Esophagus mucosa (tissue), 1 donor: ENCODE data around the gene PACSIN1. TPM values are rescaled to one million over a fixed set of nuclear protein-coding genes. Genes with fewer than 3 reads are reported as not detected.
A peak's percentile ranks its signal among the peaks of the same experiment; 100 is the strongest.
"Not testable (repeated sequence)": the region's sequence is repeated elsewhere in the genome, so short reads cannot be mapped to it uniquely, and the experiment has no call there.

ENCODE experiments used
- ATAC-seq: fragments of 200-7000 bp; cut with Tn5 transposase; one replicate; pipeline ENCODE4 v1.9.1; 2020
- total RNA-seq: library from RNA; stranded (reverse); gene quantifications from one replicate; pipeline ENCODE4 v1.2.4, GENCODE V29; 2023
- donor health status: DM: yes; HTN: yes; CAD: no.

PACSIN1 gene
- total RNA-seq, 1 donor from 2014 or later, result not detected

DNA sequence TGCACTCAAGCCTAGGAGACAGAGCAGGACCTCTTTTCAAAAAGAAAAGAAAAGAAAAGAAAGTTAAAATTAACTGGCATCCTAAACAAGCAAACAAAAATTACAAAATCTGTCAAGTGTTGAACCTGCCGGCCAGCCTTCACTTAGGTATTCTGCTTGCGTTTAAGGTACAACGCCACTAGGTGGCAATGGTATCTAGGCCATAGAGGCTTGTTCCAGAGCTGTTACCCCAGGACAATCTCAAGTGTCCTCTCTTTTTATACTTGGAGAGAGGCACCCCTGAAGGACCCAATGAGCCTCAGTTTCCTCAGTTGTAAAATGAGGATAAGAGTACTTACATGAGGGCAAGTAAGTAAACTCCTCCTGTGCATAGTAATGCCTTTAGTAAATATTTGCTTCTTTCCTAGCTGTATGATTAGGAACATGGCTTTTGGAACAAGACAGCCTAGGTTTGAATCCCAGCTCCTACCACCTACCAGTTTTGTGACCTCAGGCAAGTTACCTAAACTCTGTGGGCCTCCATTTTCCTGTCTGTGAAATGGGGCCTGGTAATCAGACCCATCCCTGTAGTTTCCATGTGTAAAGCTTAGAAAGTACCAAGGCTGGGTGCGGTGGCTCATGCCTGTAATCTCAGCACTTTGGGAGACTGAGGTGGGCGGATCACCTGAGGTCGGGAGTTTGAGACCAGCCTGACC, 5.8 kb upstream of the PACSIN1 start:
- peak; percentile 73 for ATAC-seq

DNA sequence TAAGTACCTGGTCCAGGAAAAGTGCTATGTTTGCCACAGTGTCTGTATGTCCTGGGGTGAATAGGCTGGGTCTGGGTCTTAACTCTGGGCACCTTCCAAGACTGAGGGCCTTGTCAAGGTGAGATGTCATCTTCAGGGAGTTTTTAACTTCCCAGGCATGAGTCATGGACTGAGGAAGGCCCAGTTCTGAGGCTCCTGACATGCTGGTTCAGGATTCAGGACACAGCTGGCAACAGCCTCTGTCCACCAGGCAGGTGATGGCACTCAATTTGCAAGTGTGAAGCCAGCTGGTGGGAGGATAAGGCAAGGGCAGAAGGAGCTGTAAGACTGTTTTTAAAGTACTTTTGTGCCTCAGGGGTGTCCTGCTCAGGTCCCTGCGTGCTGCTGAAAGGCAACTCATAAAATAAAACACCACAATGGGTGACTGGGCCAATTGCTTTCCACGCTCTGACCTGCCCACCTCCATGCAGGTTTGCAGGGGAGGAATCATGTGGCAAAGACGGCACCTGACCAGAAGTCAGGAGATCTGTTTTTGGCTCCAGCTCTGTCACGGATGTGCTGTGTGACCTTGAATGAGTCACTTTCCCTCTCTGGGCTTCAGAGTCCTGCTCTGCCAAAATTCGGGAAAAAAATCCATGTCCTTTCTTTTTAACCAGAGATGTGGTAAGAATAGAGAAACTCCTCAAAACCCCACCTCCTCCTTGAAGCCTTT, 4.9 kb upstream of the PACSIN1 start:
- no peak for ATAC-seq

DNA sequence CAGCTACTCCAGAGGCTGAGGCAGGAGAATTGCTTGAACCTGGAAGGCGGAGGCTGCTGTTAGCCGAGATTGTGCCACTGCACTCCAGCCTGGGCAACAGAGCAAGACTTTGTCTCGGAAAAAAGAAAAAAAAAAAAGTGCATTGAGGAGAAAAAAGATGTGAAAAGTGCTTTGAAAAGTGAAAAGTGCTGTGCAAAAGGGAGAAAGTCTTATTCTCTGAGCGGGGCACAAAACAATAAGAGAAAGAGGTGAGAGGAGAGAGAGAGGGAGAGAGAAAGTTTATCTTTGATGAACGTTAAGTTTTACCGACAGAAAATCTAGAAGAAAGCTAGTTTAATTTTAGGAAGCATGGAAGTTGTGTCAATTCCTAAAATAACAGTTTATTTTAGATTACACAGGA, 3.9 kb upstream of the PACSIN1 start:
- no peak for ATAC-seq

DNA sequence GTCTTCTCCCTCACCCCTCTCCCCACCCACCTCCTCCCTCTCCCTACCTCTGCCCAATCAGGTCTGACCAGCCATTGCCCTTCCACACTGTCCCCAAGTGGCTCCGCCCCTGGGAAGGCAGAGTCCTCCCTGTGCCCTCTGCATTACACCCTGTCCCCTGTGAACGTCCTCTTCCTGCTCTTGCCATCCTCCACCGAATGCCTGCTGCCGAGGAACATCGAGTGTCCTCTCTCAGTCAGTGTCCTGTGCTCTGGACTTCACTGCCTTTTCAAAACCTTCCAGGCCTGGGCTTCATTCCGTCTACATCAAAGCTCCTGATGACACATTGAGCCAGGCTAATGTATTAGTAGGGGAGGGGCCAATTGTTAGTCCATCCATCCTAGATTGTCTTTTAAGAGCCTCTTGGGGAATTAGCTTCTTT, 3.3 kb upstream of the PACSIN1 start:
- peak; percentile 51 for ATAC-seq

DNA sequence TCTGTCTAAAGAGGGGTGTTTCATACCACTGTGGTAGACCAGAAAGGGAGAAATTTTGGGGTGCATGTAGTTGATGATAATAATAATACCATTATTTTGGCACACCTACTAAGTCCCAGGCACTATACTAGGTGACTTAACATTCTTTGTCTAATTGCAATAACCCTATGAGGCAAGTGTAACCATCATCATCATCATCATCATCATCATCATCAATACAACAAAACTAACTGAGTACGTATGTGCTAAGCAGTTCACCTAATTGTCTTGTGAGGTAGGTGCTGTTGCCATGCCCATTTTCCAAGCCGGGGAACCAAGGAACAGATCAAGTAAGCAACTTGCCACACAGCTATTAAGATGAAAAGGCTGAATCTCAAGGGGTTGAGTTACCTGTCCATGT, 2.6 kb upstream of the PACSIN1 start:
- ATAC-seq, result no peak

DNA sequence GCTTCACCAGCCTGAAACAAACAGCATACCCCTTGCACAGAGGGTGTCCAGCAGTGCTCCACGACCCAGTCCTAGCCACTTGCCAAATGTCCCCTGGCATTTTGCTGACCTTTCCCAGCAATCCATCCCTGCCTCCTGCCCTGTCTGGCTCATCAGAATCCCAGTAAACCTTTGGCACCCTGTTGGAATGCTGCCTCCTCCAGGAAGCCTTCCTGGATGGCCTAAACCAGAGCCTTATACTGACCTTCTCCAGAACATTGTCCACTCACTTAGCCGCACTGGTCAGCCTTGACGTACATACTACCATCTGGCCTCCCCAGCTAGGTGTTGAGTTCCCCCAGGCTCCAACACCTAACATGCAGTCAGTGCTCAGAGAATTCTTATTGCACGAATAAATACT, 2.0 kb upstream of the PACSIN1 start:
- no peak for ATAC-seq

DNA sequence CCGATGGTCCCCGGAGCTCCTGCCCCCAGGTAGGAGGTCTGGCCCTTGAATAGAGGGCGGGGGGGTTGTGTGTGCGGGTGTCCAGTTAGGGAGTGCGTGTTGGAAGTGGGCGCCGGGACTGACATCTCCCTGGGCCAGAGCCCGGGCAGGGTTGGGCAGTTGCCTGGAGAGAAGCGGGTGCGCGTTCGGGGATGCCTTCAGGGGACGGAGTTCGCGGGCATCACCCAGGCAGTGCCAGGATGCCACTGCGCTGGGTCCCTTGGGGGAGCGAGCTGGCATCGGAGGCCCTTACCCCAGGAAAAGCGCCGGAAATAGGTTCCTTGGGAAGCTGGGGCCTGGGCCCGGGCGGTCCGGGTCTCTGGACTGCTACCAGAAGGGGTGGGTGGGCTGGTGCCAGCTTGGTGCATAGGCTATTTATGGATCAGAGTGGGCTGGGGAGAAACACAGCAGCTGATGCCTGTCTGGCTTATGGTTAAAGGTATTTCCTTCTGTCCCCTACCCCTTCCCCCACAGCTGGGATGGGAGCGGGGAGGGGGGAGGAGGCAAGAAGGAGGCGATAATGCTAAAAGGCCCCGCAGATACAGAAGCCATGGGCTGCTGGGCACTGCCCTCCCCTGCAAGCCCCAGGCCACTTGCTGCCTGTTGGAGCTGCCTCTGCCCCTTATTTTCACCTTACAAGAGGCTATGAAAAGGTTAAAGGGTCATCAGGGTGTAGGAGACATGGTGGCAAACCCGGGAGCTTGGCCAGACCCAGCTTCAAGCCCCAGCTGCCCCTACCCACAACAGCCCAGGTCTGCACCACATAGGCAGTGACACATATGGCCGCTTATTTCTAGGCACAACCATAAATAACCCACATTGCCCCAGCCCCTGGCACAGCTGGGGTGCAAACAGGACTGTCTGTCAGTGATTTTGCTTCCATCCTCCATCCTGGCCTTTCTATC, 638 bp downstream of the PACSIN1 start:
- ATAC-seq, result no peak

DNA sequence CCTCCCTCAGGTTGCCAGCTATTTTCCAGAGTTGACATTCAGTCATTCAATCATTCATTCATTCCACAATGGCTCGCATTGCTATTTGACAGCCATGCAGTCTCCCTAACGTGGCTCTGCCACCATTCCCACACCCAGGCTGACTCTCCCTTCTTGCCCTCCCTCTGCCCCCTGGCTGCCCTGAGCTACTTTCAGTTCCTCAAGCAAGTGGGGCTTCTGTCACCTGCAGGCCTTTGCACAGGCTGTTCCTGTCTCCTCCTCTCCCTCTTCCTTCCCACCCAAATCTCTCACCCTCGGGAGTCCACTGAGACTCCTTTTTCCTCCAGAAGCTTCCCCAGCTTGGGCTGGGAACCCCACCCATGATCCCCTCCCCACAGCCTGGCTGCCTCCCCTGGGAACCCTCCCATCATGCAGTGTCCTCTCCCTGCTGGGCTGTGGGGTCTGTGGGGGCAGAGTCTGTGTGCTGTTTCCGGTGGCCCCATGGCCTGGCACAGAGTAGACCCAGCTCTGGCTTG, 2.6 kb downstream of the PACSIN1 start:
- peak; percentile 31 for ATAC-seq

DNA sequence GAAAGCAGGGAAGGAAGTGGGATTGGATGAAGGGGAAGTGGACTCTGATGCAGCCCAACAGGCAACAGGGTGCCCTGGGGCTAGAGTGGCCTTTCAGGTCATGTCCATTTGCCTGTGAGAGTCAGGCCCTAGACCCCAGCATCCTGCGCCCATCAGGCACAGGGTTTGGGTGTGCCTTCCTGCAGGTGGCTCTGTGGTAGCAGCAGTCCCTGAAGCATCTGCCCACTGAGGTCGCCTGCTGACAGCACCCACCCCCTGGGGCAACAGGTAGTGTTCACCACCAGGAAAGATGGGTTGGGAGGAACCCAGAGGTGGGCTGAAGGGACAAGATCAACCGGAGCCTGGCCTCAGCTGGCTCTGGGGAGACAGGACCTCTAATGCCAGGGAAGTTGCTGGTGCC, 3.6 kb downstream of the PACSIN1 start:
- no peak for ATAC-seq

DNA sequence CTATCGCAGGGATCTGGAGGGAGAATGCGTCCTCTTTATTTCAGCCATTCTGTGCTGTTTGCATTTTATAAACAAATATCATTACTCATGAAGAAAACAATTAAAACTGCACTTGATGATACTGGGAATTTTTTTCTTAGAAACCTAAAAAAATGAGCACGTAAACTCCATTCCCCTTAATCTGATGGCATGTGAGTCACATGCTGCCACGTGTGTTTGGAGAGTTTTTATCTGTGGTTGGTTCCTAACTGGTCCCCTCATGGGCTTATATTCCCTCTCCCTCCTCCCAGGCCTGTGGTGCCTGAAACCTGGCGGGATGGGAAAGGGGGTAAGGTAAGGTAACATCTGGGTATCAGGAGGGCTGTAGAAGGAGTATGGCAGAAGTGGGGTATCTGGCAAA, 6.5 kb downstream of the PACSIN1 start:
- ATAC-seq, result no peak

DNA sequence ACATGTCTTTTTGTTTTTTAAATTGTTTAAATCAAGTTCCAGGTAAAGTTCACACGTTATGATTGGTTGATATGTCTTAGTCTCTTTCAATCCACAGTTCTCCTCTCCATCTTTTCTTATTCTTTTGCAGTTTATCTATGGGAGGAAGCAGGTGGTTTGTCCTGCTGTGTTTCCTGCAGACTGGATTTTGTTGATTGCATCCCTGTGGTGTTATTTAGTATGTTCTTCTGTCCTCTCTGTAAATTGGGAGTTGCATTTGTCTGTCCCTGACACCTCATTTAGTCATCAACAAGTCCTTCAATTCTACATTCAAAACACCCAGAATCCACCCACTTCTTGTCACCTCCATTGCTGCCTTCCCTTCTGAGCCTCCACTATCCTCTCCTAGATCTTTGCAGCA, 8.1 kb downstream of the PACSIN1 start:
- no peak for ATAC-seq

DNA sequence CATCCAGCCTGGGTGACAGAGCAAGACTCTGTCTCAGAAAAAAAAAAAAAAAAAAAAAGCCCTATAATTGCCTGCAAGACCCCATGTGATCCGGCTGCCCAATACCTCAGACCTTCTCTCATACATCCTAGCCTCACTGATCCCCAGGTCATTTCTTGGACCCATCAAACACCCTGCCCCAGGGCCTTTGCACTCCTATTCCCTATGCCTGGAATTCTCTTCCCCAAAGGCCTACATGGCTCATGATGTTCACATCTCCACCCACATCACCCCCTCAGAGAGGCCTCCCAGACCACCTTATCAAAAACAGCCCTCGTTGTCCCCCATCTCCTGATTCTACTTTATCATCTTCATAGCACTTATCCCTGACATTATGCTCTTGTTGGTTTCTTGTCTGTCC, 8.9 kb downstream of the PACSIN1 start:
- ATAC-seq, result no peak

DNA sequence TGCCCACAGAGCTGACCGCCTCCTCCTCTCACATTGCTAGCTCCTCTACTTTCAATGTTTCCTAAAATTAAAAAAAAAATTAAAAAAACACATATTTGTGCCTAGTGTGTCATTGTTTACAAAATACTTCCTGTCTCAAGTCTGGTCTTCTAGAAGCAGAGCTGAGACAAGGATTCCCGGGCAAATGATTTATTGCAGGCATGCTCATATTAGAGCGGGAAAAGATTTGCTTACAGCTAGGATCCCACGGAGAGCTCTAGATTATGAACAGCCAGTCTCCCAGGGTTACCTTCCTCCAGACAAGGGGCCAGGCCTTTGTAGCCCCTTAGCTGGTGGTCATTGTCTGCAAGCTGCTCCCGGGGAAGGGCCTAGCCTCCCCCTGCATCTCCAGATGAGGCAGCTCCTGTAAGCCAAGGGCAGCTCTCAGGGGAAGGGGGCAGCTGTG, 9.4 kb downstream of the PACSIN1 start:
- no peak for ATAC-seq

DNA sequence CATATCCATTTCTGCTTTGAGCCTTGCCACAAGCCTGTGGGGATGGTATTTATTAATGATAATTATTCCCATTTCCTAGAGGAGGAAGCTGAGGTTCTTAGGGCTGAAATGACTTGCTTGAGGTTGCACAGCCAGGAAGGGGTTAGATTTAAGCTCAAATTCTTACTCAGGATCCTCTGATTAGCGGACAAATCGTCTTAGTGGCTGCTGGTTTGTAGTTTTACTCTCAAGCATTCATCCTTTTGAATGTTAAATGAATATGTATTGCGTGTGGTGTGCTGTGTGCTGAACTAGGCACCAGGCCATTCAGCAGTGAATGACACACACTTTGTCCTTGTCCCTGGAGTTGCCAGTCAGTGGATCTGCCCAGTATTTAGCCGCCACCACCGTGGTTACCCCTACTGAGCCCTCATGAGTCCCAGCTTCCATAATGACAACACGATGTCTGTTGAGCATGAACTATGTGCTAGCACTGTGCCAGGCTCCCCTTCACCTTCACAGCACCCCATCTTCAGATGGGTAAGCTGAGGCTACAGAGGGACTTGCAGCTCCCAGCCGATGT, 10.0 kb downstream of the PACSIN1 start:
- ATAC-seq, result no peak

DNA sequence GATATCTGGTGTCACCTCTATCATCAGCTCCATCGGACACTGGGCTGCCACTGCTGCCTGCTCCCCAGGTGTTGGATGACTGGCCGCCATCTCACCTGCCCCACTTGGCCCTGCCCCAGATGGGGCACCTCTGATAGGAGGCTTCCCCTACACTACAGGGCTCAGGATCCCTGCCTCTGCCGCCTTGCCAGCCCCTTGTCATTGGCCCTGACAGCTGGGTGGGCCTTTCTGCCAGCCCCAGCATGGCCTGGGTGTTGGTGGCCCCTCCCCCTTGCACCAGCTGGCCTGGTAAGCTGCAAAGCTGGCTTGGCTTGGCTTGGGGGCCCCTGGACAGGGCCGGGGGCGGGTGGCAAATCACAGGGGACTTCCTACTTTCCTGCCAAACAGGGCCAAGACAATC, 10.6 kb downstream of the PACSIN1 start:
- ATAC-seq, result no peak

DNA sequence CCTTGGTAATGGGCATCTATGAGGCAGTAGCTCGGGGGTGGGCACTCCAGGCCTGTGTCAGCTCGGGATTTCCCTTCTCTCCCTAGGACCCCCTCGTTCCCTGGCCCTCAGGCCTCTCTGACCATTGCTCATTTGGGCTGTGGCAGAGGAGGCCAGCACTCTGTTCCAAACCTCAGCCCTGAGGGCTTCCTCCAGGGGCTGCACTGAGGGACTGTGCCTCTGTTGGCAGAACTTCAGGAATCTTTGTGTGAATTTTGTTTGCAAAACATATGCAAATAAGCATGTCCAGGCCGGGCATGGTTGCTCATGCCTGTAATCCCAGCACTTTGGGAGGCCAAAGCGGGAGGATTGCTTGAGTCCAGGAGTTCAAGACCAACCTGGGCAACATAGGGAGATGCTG, 11.0 kb downstream of the PACSIN1 start:
- ATAC-seq, result no peak

DNA sequence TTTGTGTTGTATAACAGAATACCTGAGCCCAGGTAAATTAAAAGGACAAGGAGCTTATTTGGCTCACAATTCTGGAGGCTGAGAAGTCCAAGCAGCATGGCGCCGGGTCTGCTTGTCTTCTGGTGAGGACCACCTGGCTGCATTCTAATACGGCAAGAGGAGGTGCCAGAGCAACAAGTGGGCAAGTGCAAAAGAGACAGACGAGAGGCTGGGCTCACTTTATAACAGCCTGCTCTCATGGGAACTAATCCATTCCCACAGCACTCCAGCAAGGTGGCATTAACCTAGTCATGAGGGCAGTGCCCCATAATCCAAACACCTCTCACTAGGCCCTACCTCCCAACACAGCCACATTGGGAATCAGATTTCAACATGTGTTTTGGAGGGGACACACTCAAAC, 12.9 kb downstream of the PACSIN1 start:
- ATAC-seq, result no peak

DNA sequence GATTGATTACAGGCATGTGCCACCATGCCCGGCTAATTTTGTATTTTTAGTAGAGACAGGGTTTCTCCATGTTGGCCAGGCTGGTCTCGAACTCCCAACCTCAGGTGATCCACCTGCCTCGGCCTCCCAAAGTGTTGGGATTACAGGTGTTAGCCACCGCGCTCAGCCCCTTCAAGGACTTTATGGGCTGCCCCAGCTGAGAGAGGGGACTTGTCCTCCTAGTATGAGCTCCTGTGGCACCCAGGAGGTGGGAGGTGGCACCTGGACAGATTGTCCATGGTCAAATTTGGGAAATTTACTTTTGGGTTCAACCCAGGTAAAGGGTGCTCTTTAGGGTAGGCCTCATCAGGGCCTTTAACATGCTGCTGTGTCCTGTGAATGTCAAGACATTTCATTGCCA, 17.9 kb downstream of the PACSIN1 start:
- not testable (repeated sequence) for ATAC-seq

DNA sequence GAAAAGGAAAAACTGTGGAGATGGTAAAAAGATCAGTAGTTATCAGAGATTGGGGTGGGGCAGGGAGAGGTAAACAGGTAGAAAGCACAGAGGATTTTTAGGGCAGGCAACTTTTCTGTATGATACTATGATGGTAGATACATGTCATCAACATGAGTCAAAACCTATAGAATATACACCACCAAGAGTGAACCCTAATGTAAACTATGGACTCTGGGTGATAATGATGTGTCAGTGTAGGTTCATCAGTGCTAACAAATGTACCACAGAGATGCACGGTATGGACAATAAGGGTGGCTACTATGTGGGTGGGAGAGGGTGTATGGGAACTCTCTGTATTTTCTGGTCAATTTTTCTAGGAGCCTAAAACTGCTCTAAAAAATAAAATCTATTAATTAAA, 18.5 kb downstream of the PACSIN1 start:
- ATAC-seq, result no peak

DNA sequence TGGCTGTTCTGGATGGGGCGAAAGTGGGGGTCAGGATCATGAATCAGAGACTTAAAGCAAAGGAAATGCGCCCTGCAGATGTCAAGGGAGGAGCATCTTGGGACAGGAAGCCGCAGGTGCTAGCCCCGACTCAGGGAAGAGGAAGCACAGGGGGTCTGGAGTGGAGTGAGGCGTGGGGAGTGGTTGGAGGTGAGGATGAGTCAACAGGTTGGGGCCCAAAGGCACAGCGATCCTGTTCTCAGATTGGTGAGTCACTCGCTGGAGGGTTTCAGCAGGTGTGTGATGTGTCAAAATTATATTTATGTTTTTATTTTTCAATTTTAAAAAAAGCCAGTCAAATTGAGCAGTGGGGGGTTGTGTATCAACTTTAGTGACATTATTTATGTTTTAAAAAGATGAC, 19.0 kb downstream of the PACSIN1 start:
- ATAC-seq, result peak; percentile 88

DNA sequence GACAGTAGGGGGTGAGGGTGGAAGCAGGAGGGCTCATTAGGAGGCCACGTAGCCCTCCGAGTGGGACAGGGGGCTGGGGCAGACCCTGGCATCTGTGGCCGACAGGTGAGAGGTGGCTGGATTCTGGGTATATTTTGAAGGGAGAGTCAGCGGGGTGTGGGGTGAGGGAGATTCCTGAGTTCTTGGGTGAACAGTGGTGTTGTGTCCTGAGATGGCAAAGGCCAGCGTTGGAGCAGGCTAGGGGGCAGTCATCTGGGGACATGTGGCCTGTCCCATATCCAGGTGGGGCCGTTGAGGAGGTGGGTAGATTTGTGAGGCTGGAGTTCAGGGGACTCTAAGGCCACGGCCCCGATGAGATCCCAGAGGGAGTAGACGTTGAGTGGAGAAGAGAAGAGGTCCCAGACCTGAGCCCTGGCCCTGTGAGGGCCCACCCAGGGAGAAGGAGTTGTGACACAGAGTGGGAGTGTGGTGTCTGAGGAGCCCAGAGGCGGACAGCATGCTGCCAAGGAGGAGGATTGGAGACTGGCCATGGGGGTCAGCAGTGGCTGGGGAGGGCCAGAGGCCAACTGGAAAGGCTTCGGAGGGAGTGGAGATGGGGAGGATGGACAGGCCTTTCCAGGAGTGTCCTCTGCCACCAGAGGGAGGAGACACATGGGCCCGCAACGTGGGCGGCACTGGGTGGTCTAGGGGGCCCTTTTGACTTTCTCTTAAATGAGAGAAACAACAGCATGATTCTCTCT, 19.6 kb downstream of the PACSIN1 start:
- no peak for ATAC-seq
